GM12864 (cell line): ENCODE measurements around the gene TPO.

ENCODE experiments used
- DNase-seq: peaks from one replicate; pipeline ENCODE4 v3.0.0-alpha.2; 2011; ENCODE audit warnings: low read depth
- H3K4me3 ChIP-seq: 2 replicates; pipeline ENCODE4 v1.5.1; 2011; ENCODE audit warnings: mild to moderate bottlenecking, low read depth, low read length, control low read depth
- TF ChIP-seq, protein P1 (sequence below): IDR thresholded peaks from 2 replicates; pipeline ENCODE4 v1.5.1; 2011; ENCODE audit warnings: low read depth, mild to moderate bottlenecking, moderate library complexity, low read length, control low read depth, inconsistent platforms; ENCODE audit errors: missing control alignments

The TPO gene

DNA sequence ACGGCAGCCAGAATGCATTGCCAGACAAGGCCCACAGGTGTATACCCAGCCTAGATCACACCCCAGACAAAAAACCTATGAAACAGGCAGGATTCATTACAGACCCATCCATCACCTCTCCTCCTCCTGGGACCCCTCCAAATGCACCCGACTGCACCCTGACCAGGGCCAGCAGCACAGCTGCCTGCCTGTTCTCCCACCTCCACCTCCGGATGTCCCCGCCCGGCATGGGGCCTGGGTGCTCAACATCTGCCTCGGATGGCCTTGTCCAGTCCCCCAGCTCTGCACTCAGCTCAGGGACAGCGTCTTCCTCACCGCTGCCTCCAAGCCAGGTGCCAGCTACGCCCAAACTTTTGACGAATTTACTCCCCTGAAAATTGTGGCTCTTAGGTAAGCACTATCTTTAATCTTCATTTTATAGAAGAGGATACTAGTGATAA is 91.1 kb downstream of the TPO start:
- no peak overlapping the region for H3K4me3 ChIP-seq
- TF ChIP-seq, protein P1, sequence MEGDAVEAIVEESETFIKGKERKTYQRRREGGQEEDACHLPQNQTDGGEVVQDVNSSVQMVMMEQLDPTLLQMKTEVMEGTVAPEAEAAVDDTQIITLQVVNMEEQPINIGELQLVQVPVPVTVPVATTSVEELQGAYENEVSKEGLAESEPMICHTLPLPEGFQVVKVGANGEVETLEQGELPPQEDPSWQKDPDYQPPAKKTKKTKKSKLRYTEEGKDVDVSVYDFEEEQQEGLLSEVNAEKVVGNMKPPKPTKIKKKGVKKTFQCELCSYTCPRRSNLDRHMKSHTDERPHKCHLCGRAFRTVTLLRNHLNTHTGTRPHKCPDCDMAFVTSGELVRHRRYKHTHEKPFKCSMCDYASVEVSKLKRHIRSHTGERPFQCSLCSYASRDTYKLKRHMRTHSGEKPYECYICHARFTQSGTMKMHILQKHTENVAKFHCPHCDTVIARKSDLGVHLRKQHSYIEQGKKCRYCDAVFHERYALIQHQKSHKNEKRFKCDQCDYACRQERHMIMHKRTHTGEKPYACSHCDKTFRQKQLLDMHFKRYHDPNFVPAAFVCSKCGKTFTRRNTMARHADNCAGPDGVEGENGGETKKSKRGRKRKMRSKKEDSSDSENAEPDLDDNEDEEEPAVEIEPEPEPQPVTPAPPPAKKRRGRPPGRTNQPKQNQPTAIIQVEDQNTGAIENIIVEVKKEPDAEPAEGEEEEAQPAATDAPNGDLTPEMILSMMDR = no peak
- DNase-seq = no peak

DNA sequence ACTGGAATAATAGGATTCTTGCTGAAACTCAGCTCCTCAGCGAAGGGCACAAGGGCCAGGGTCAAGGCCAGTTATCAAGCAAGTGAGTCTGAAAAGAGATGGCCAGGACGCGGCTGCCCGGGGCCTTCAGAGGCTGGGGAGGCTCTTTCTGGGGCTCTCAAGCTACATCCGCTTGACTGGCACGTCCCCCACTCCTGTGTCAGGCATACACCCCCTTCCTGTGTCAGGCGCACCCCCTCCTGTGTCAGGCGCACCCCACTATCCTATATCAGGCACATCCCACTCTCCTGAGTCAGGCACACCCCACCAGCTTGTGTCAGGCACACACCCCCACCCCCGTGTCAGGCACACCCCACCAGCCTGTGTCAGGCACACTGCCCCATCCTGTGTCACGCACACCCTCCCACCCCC is 91.8 kb downstream of the TPO start:
- no peak for DNase-seq
- TF ChIP-seq, protein P1 = no peak
- H3K4me3 ChIP-seq = no peak overlapping the region

DNA sequence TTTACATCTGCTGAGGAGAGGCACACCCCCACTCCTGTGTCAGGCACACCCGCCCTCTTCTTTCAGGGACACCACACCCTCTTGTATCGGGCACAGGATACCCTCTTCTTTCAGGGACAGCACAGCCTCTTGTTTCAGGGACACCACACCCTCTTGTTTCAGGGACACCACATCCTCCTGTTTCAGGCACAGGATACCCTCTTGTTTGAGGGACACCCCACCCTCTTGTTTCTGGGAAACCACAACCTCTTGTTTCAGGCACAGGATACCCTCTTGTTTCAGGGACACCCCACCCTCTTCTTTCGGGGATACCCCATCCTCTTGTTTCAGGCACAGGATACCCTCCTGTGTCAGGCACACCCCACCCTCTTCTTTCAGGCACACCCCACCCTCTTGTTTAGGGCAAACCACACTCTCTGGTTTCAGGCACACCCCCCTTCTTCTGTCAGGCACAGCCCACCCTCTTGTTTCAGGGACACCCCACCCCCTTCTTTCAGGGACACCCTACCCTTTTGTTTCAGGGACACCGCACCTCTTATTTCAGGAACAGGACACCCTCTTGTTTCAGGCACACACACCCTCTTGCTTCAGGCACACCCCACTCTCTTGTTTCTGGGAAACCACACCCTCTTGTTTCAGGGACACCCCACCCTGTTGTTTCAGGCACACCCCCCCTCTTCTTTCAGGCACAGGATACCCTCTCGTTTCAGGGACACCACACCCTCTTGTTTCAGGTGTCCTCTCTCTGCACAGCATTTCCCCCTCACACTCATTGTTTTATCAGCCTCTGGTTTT is 96.2 kb downstream of the TPO start:
- no peak overlapping the region for H3K4me3 ChIP-seq
- TF ChIP-seq, protein P1 = no peak
- no peak for DNase-seq

DNA sequence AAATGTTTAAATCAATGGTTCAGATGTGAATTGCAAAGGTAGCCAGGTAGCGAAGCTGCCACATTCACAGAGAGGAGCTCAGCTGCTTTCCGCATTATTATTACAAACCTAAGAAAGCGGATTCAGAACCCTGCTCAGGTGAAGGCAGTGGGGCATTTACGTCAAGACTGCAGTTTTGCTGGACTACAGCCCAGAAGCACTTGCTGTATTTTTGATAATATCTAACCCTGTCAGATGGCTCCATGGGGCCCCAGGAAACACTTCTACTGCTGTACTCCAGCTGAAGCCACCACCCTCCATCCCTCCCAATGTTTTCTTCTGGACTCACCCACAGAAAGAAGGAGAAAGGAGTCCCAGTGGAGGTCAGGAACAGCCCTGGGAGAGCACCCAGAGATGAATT is 96.9 kb downstream of the TPO start:
- H3K4me3 ChIP-seq = no peak overlapping the region
- TF ChIP-seq, protein P1 = no peak
- no peak for DNase-seq

DNA sequence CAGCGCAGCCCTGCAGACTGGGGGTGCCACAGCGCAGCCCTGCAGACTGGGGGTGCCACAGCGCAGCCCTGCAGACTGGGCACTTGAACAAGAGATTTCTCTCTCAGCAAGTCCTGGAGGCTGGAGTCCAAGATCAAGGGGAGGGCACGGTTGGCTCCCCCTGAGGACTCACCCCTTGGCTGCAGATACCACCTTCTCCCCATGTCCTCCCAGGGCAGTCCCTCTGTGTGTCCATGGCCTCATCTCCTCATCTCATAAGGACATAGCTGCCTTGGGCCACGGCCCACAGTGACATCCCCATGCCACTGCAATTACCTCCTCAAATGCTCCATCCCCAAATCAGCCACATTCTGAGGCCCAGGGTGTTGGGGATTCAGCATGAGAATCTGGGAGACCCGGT is 98.2 kb downstream of the TPO start:
- DNase-seq = no peak
- TF ChIP-seq, protein P1 = no peak
- H3K4me3 ChIP-seq = no peak overlapping the region

DNA sequence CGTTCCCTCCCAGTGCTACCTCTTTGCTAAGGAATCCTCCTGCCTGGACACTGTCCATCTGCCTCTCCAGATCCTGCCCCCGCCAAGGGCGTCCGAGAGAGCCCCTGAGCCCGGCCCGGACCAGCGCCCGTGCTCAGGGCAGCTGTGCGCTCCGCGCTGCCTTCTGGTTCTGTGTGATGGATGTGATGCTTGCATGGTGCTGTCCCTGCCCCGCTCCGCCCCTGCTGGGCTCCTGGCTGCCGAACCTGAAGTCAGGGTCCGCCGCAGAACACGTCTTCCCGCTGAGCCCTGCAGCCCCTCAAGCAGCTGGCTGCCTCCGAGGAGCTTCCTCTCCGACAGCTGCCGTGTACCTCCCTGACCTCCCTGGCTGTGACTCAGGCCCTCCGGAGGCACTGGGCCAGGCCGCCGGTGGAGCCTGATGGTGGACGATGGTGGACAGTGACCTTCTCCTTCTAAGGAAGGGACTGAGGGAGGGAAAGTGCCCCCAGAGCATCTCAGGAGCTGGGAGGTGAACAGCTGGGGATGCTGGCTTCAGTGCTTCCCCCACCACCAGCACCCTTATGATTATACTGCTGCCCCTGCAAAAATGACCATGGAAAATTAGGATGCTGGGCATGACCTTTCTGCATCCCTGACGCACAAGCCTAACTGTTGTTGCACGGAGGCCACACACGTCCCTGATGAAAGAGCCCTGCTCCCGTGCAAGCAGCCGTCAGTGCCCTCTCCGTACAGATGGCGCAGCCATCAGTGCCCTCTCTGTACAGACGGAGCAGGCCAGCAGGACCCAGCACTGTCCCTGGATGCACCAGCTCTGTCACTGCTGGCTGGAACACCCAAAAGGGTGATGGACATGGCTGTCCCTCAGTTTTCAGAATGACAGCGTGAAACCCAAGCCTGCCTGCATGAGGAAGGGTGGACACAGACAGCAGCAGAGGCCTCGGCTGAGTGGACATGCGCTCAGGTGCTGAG is 99.3 kb downstream of the TPO start:
- TF ChIP-seq, protein P1 = no peak
- DNase-seq = no peak
- no peak overlapping the region for H3K4me3 ChIP-seq
